GM12872 (cell line): ENCODE results near the gene ACOT13.

Experiments
- CTCF ChIP-seq: IDR thresholded peaks from 3 replicates; pipeline ENCODE4 v1.5.1; 2011; ENCODE audit warnings: low read depth, mild to moderate bottlenecking, low read length, moderate library complexity; ENCODE audit not compliant: insufficient read depth

The ACOT13 gene

GRCh38 chr6:24743265-24743943, 76.5 kb downstream of the ACOT13 start:
- TF ChIP-seq CTCF: no peak

- TF ChIP-seq CTCF: no peak
Measured at GRCh38 chr6:24743944-24744335, 77.1 kb downstream of the ACOT13 start.

GRCh38 chr6:24744911-24745310, 78.0 kb downstream of the ACOT13 start:
- TF ChIP-seq CTCF: no peak

- no peak for TF ChIP-seq CTCF
Measured at GRCh38 chr6:24749297-24749696, 82.4 kb downstream of the ACOT13 start.

- no peak for TF ChIP-seq CTCF
Measured at GRCh38 chr6:24752503-24752902, 85.6 kb downstream of the ACOT13 start.

- TF ChIP-seq CTCF: no peak
Measured at GRCh38 chr6:24752917-24753492, 86.1 kb downstream of the ACOT13 start.

- no peak for TF ChIP-seq CTCF
Measured at GRCh38 chr6:24753545-24753944, 86.7 kb downstream of the ACOT13 start.
